GM18909 (cell line): ENCODE measurements around the gene GABRP.

Experiments
- ATAC-seq: cut with Tn5 transposase; IDR thresholded peaks from one replicate; pipeline ENCODE4 v1.9.1; 2021; ENCODE audit warnings: mild to moderate bottlenecking; ENCODE audit not compliant: unreplicated experiment, poor library complexity

The GABRP gene

GRCh38 chr5:170783498-170784247 lies at the start of gene GABRP:
GABRP (plus strand) TSS chr5:170783725; CDS start chr5:170788616, 4,891 bp downstream.
- no peak for ATAC-seq

- ATAC-seq, result no peak
Observed at GRCh38 chr5:170736966-170737365, 46.6 kb upstream of the GABRP start.

GRCh38 chr5:170737591-170737990 lies 45.9 kb upstream of the GABRP start:
- ATAC-seq, result no peak

GRCh38 chr5:170738840-170739239 lies 44.7 kb upstream of the GABRP start:
- ATAC-seq, result no peak

- ATAC-seq, result no peak
Observed at GRCh38 chr5:170739446-170739845, 44.1 kb upstream of the GABRP start.

- no peak for ATAC-seq
Observed at GRCh38 chr5:170740551-170741205, 42.8 kb upstream of the GABRP start.

GRCh38 chr5:170741801-170742200 lies 41.7 kb upstream of the GABRP start:
- no peak for ATAC-seq

- no peak for ATAC-seq
Observed at GRCh38 chr5:170743876-170744212, 39.7 kb upstream of the GABRP start.

GRCh38 chr5:170745481-170746071 lies 37.9 kb upstream of the GABRP start:
- ATAC-seq, result no peak

- ATAC-seq, result no peak
Observed at GRCh38 chr5:170746075-170746960, 37.2 kb upstream of the GABRP start.

- no peak for ATAC-seq
Observed at GRCh38 chr5:170746961-170747340, 36.6 kb upstream of the GABRP start.

GRCh38 chr5:170747357-170747756 lies 36.2 kb upstream of the GABRP start:
- ATAC-seq, result no peak

GRCh38 chr5:170747851-170748250 lies 35.7 kb upstream of the GABRP start:
- ATAC-seq, result no peak

- no peak for ATAC-seq
Observed at GRCh38 chr5:170748951-170749471, 34.5 kb upstream of the GABRP start.

GRCh38 chr5:170749911-170750431 lies 33.6 kb upstream of the GABRP start:
- no peak for ATAC-seq

GRCh38 chr5:170750791-170751190 lies 32.7 kb upstream of the GABRP start:
- no peak for ATAC-seq

GRCh38 chr5:170751631-170752030 lies 31.9 kb upstream of the GABRP start:
- ATAC-seq, result no peak

GRCh38 chr5:170752257-170753215 lies 31.0 kb upstream of the GABRP start:
- ATAC-seq, result no peak

- ATAC-seq, result no peak
Observed at GRCh38 chr5:170753311-170753710, 30.2 kb upstream of the GABRP start.
